Measurements from ENCODE around the gene PAPPA2.

DNA sequence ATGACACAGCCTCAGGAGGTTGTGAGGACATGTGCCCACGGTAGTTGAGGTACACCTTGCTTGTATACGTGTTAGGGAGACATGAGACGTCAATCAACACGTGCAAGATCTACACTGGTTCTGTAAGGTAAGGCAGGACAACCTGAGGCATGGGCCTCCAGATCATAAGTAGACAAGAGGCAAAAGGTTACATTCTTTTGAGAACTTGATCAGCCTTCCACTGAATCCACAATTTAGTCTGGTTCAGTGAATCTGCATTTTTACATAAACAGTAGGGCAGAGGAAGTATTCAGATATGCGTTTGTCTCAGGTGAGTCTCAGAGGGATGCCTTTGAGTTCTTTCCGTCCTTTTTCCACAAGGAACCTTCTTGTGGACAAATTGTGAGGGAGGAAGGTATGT is 352.6 kb downstream of the PAPPA2 start:
- TF ChIP-seq RAD21 (IDR thresholded peaks at IDR 0.05 in 1 of 2, conservative IDR thresholded peaks at IDR 0.05 in 1 of 2; ENCODE audit: low read depth in 2 of 2, low read length in 2 of 2) (no peak), POLR2AphosphoS5 (IDR thresholded peaks at IDR 0.05; ENCODE audit: low read depth, low read length) (no peak), POLR2A (IDR thresholded peaks at IDR 0.05; ENCODE audit: control extremely low read depth in 1 of 2, low read depth in 2 of 2, low read length in 2 of 2) (no peak), KDM1A (IDR thresholded peaks at IDR 0.05; ENCODE audit: borderline replicate concordance, low read length) (no peak), SP4 (IDR thresholded peaks at IDR 0.05; ENCODE audit: low read length) (no peak), RBBP5 (IDR thresholded peaks at IDR 0.05; ENCODE audit: borderline replicate concordance, low read depth, low read length) (no peak), SP1 (IDR thresholded peaks at IDR 0.05; ENCODE audit: low read depth, low read length) (no peak), TAF1 (IDR thresholded peaks at IDR 0.05; ENCODE audit: low read depth, low read length) (no peak), HDAC2 (IDR thresholded peaks at IDR 0.05; ENCODE audit: borderline replicate concordance in 1 of 2, low read depth in 2 of 2, low read length in 2 of 2) (no peak), JUN (IDR thresholded peaks at IDR 0.05; ENCODE audit: low read depth, low read length) (no peak), JUND (IDR thresholded peaks at IDR 0.05; ENCODE audit: low read length) (no peak)
- TF ChIP-seq, protein P1, sequence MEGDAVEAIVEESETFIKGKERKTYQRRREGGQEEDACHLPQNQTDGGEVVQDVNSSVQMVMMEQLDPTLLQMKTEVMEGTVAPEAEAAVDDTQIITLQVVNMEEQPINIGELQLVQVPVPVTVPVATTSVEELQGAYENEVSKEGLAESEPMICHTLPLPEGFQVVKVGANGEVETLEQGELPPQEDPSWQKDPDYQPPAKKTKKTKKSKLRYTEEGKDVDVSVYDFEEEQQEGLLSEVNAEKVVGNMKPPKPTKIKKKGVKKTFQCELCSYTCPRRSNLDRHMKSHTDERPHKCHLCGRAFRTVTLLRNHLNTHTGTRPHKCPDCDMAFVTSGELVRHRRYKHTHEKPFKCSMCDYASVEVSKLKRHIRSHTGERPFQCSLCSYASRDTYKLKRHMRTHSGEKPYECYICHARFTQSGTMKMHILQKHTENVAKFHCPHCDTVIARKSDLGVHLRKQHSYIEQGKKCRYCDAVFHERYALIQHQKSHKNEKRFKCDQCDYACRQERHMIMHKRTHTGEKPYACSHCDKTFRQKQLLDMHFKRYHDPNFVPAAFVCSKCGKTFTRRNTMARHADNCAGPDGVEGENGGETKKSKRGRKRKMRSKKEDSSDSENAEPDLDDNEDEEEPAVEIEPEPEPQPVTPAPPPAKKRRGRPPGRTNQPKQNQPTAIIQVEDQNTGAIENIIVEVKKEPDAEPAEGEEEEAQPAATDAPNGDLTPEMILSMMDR (IDR thresholded peaks at IDR 0.05; ENCODE audit: control extremely low read depth in 1 of 3, insufficient read depth in 1 of 3, low read depth in 1 of 3, low read length in 3 of 3) = no peak
- TF ChIP-seq, protein P2, sequence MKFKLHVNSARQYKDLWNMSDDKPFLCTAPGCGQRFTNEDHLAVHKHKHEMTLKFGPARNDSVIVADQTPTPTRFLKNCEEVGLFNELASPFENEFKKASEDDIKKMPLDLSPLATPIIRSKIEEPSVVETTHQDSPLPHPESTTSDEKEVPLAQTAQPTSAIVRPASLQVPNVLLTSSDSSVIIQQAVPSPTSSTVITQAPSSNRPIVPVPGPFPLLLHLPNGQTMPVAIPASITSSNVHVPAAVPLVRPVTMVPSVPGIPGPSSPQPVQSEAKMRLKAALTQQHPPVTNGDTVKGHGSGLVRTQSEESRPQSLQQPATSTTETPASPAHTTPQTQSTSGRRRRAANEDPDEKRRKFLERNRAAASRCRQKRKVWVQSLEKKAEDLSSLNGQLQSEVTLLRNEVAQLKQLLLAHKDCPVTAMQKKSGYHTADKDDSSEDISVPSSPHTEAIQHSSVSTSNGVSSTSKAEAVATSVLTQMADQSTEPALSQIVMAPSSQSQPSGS (IDR thresholded peaks at IDR 0.05; ENCODE audit: low read length) = no peak
